Hematopoietic multipotent progenitor cell treated with erythropoietin and hydrocortisone succinate and interleukin-3 and kit ligand, for 4 days (in vitro differentiated cells): ENCODE measurements around the gene WDR11.
A peak's percentile ranks its signal among the peaks of the same experiment; 100 is the strongest.

Source experiments
- DNase-seq: peaks from one replicate; pipeline ENCODE4 v3.0.0-alpha.2; 2015

The WDR11 gene

DNA sequence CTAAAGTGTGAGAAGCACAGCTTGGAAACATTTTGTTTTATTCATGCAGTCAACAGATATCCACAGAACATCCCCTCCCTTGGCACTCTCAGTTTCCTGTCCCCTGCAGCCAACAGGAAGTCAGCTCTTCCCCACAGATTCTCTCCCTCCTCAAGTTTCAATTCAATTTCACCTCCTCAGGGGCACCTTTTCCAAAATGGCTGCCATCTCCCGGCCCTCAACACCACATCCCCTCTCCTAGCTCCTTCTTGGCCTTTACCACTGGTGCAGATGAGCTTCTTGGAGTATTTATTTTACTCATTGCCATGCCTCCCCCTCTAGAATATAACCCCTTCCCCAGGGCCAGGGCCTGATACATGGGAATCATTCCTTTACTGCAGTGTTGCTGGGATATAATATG is 94.0 kb downstream of the WDR11 start:
- DNase-seq = no peak

- no peak for DNase-seq
These were observed 94.7 kb downstream of the WDR11 start for GRCh38 chr10:120945801-120946302.

DNA sequence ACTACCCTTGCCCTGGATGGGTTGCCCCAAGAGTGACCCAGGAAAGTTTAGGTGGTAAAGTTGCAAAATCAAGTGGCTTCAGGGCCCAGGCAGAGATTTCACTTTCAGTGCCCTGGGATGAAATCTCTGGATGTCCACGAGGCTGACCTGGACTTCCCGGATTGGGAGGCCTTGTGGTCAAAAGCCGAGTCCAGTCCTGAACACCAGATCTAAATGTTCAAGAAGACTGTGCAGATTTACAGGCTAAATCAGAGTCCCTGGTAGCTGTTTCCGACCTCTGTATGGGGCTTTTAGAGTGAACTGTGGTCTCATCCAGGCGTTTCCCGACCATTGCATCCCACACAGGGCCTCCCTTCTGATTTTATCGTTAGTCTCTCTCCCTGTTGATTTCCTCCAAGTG is 95.3 kb downstream of the WDR11 start:
- DNase-seq = no peak

- DNase-seq = peak; percentile 82
These were observed 97.9 kb downstream of the WDR11 start for GRCh38 chr10:120948889-120949608.

GRCh38 chr10:120949609-120950031 is 98.5 kb downstream of the WDR11 start:
- no peak for DNase-seq

- no peak for DNase-seq
These were observed 98.9 kb downstream of the WDR11 start for GRCh38 chr10:120950051-120950561.

DNA sequence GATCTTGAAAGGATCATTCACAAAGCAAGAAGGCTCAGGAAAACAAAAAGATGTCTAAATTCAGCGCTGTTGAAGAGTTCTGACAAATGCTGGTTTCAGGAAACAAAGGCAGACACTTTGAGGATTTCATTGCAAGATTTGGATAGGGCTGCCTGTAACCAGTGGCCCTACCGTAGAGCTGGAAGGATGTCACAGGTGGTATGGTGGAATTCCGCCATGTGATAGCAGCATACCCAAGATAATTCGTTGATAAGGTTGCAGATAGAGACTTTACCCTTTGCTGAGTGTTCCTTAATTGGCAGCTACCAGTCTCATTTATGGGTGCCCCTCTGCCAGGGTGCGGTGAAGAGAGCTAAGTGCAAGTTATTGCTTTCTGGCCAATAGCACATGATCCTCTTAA is 100.1 kb downstream of the WDR11 start:
- DNase-seq = no peak

- DNase-seq = no peak
These were observed 102.7 kb downstream of the WDR11 start for GRCh38 chr10:120953897-120954296.
